K562 (cell line): ENCODE measurements around the gene SEBOX. TPM values are rescaled to one million over a fixed set of nuclear protein-coding genes. Genes with fewer than 3 reads are reported as not detected.

ENCODE experiments used
- ATF1 ChIP-seq, 2 experiments: fragments of 450-650 bp in 1 of 2; IDR thresholded peaks; 2 replicates each; pipeline ENCODE4 v1.6.1; 2016; ENCODE audit warnings: missing compliant biosample characterization in 1 of 2, missing genetic modification characterization in 1 of 2
- CREB1 ChIP-seq, 2 experiments: sonication (generic) in 1 of 2; formaldehyde crosslinking in 1 of 2; IDR thresholded peaks; 2 replicates each; pipeline versions ENCODE4 v1.6.1 to v1.8.0; 2012 to 2022; ENCODE audit warnings: inconsistent platforms in 1 of 2, mild to moderate bottlenecking in 1 of 2, missing genetic modification reagents in 1 of 2, moderate library complexity in 1 of 2
- CREM ChIP-seq: IDR thresholded peaks from 2 replicates; pipeline ENCODE4 v1.6.1; 2014; ENCODE audit warnings: antibody characterized with exemption, low read depth
- CTBP1 ChIP-seq: fragments of 450-650 bp; IDR thresholded peaks from 2 replicates; pipeline ENCODE4 v1.6.1; 2016; ENCODE audit warnings: borderline replicate concordance
- DIDO1 ChIP-seq: fragments of 450-650 bp; IDR thresholded peaks from 2 replicates; pipeline ENCODE4 v1.6.1; 2016; ENCODE audit warnings: low read depth, missing biosample characterization, missing genetic modification characterization
- HNRNPH1 ChIP-seq: fragments of 200-400 bp; formaldehyde crosslinking; optimal IDR thresholded peaks from 2 replicates; pipeline ENCODE3; 2017; ENCODE audit warnings: low read depth, mild to moderate bottlenecking, low read length, moderate library complexity
- KDM1A ChIP-seq, 2 experiments: fragments of 450-650 bp; IDR thresholded peaks; 2 replicates each; pipeline ENCODE4 v1.6.1; 2016; ENCODE audit warnings: mild to moderate bottlenecking in 2 of 2
- NBN ChIP-seq: fragments of 450-650 bp; IDR thresholded peaks from 2 replicates; pipeline ENCODE4 v1.6.1; 2016; ENCODE audit warnings: low read depth, mild to moderate bottlenecking
- NFRKB ChIP-seq: fragments of 450-650 bp; IDR thresholded peaks from 2 replicates; pipeline ENCODE4 v1.6.1; 2016; ENCODE audit warnings: low read depth
- POLR2H ChIP-seq: IDR thresholded peaks from 2 replicates; pipeline ENCODE4 v1.6.1; 2016; ENCODE audit warnings: missing genetic modification characterization, low read depth, mild to moderate bottlenecking, control low read depth, missing compliant biosample characterization, moderate library complexity
- PTTG1 ChIP-seq: fragments of 450-650 bp; IDR thresholded peaks from 2 replicates; pipeline ENCODE4 v1.6.1; 2016; ENCODE audit warnings: low read depth, mild to moderate bottlenecking, missing genetic modification characterization, missing compliant biosample characterization
- RBM15 ChIP-seq: fragments of 200-400 bp; formaldehyde crosslinking; IDR thresholded peaks from 2 replicates; pipeline ENCODE4 v1.6.1; 2018; ENCODE audit warnings: mild to moderate bottlenecking, low read length, moderate library complexity; ENCODE audit not compliant: insufficient read depth
- SMAD2 ChIP-seq: fragments of 150-350 bp; IDR thresholded peaks from 2 replicates; pipeline ENCODE4 v1.6.1; 2014; ENCODE audit warnings: low read depth, mild to moderate bottlenecking, low read length
- TAF7 ChIP-seq: fragments of 450-650 bp; IDR thresholded peaks from 2 replicates; pipeline ENCODE4 v1.6.1; 2016; ENCODE audit warnings: missing genetic modification characterization, missing compliant biosample characterization
- TEAD1 ChIP-seq, 2 experiments: fragments of 450-650 bp in 1 of 2; sonication (generic) in 1 of 2; formaldehyde crosslinking; IDR thresholded peaks; 2 replicates each; pipeline versions ENCODE4 v1.4.0 to v1.8.0; 2020 to 2022; ENCODE audit warnings: mild to moderate bottlenecking in 2 of 2, missing genetic modification reagents in 1 of 2
- THRAP3 ChIP-seq: fragments of 450-650 bp; IDR thresholded peaks from 2 replicates; pipeline ENCODE4 v1.6.1; 2016; ENCODE audit warnings: mild to moderate bottlenecking, inconsistent platforms, borderline replicate concordance
- XRCC3 ChIP-seq: fragments of 450-650 bp; IDR thresholded peaks from 2 replicates; pipeline ENCODE4 v1.6.1; 2017; ENCODE audit warnings: mild to moderate bottlenecking, moderate library complexity
- ZC3H8 ChIP-seq: fragments of 450-650 bp; IDR thresholded peaks from 2 replicates; pipeline ENCODE4 v1.6.1; 2017
- polyA plus RNA-seq, 8 experiments: library from polyadenylated mRNA; depleted of rRNA in 4 of 8; stranded (reverse) in 5 of 8; unstranded in 3 of 8; fragments of >200 nt; fragmentation: Nextera tagmentation in 2 of 8; fragmentation: Illumina TruSeq in 1 of 8; extraction: Ambion mirVana in 2 of 8; extraction: Trizol in 1 of 8; gene quantifications; 2 replicates each; pipeline versions ENCODE4 v1.2.1 to v1.2.3, GENCODE V29; 2011 to 2014; ENCODE audit warnings: inconsistent platforms in 1 of 8, missing spikeins in 1 of 8
- total RNA-seq, 7 experiments: library from RNA; depleted of rRNA in 6 of 7; stranded (reverse); fragments of >200 nt in 6 of 7; fragmentation: Illumina TruSeq in 2 of 7; extraction: Trizol in 2 of 7; gene quantifications; 2 replicates each; pipeline versions ENCODE4 v1.2.1 to v1.2.3, GENCODE V29; 2011 to 2021; ENCODE audit warnings: low replicate concordance in 1 of 7
- TF ChIP-seq, protein P1 (sequence below): fragments of 250-450 bp; sonication (Bioruptor Pico); IDR thresholded peaks from 2 replicates; pipeline ENCODE4 v1.8.0; 2022; ENCODE audit warnings: moderate library complexity, mild to moderate bottlenecking, inconsistent platforms
- TF ChIP-seq, protein P2 (sequence below): fragments of 450-650 bp; IDR thresholded peaks from 2 replicates; pipeline ENCODE4 v1.7.0; 2016; ENCODE audit warnings: borderline replicate concordance
- TF ChIP-seq, protein P3 (sequence below): fragments of 450-650 bp; formaldehyde crosslinking; IDR thresholded peaks from 2 replicates; pipeline ENCODE4 v1.4.0; 2020; ENCODE audit warnings: mild to moderate bottlenecking, mixed read lengths
- TF ChIP-seq, protein P4 (sequence below), 2 experiments: IDR thresholded peaks; 2 replicates each; pipeline ENCODE4 v1.6.1; 2011; ENCODE audit warnings: borderline replicate concordance in 1 of 2, control low read depth in 1 of 2, low read depth in 1 of 2, low read length in 1 of 2, mild to moderate bottlenecking in 1 of 2, mixed read lengths in 1 of 2, moderate library complexity in 1 of 2; ENCODE audit not compliant: insufficient read depth in 1 of 2, insufficient read length in 1 of 2, poor library complexity in 1 of 2, severe bottlenecking in 1 of 2; ENCODE audit errors: extremely low read depth in 1 of 2

Gene SEBOX
- total and polyA plus RNA-seq, 9 of the 15 experiments (the other 6 are each of a cell fraction or from before 2014, with no cell fraction given) = not detected

DNA sequence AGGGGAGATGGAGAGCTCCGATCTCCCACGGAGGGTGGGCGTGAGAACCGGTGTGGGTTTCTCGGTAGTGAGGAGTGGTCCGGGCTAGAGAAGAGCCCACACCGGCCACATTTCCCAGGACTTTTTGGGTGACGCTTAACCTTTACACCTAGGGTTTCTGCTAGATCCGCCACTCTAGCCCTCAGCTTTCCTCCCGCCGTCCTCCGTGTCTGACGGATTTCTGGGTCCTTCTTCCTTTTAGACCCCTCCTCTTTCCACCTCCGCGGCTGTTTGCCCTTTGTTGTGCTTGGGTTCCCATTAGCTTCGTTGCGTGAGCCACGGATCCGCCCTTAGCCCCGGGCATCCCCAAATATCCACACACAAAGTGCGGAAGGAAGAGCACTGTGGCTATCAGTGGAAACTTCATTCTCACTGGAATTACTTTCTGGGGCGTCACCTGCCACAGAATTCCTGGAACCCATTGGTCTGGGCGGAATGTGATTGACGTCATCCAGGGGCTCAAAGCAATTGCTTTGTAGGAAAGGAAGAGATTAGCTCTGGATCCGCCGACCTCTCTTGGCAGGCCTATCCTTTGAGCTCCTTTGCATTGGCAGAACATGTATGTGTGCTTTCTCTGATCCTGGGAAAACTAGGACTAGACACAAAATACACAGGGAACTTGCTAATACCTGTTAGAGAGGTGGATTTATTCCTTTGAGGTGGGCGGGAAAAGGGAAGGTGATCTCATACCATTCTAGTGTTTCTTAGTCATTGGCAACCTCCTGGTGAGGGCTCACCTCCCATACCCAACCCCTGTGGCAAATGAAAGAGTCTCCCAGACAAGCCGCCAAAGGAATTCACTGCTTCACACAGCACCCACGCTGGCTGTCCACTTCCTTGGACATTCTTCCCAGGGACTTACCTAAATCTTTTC, 28.8 kb downstream of the SEBOX start (continued):
- TF ChIP-seq, protein P1, sequence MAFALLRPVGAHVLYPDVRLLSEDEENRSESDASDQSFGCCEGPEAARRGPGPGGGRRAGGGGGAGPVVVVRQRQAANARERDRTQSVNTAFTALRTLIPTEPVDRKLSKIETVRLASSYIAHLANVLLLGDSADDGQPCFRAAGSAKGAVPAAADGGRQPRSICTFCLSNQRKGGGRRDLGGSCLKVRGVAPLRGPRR = no peak
- TF ChIP-seq SMAD2 (no peak), NBN (no peak), TAF7 (tag) (no peak), HNRNPH1 (no peak), THRAP3 (no peak), PTTG1 (tag) (no peak), CTBP1 (peak; percentile 53; the same call in 1 of the 2 replicates), DIDO1 (tag) (no peak), KDM1A (IDR thresholded peaks at IDR 0.05) (0 out of 4 replicates have a peak, but pooled peaks of 1 of the 2 experiments have one; percentile 25), ZC3H8 (no peak), CREM (peak; percentile 81), NFRKB (no peak), RBM15 (no peak), POLR2H (tag) (no peak), XRCC3 (no peak), ATF1 (CRISPR knock-in tag; IDR thresholded peaks at IDR 0.05) (no peak), ATF1 (tag; IDR thresholded peaks at IDR 0.05) (peak; percentile 45; the same call in 1 of the 2 replicates), CREB1 (IDR thresholded peaks at IDR 0.05) (no peak), CREB1 (CRISPR knock-in tag; IDR thresholded peaks at IDR 0.05) (no peak), TEAD1 (CRISPR knock-in tag; IDR thresholded peaks at IDR 0.05) (peak; percentile 59 to 72; a peak in 3 of 4 replicates)
- TF ChIP-seq, protein P2, sequence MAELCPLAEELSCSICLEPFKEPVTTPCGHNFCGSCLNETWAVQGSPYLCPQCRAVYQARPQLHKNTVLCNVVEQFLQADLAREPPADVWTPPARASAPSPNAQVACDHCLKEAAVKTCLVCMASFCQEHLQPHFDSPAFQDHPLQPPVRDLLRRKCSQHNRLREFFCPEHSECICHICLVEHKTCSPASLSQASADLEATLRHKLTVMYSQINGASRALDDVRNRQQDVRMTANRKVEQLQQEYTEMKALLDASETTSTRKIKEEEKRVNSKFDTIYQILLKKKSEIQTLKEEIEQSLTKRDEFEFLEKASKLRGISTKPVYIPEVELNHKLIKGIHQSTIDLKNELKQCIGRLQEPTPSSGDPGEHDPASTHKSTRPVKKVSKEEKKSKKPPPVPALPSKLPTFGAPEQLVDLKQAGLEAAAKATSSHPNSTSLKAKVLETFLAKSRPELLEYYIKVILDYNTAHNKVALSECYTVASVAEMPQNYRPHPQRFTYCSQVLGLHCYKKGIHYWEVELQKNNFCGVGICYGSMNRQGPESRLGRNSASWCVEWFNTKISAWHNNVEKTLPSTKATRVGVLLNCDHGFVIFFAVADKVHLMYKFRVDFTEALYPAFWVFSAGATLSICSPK = no peak
- TF ChIP-seq, protein P3, sequence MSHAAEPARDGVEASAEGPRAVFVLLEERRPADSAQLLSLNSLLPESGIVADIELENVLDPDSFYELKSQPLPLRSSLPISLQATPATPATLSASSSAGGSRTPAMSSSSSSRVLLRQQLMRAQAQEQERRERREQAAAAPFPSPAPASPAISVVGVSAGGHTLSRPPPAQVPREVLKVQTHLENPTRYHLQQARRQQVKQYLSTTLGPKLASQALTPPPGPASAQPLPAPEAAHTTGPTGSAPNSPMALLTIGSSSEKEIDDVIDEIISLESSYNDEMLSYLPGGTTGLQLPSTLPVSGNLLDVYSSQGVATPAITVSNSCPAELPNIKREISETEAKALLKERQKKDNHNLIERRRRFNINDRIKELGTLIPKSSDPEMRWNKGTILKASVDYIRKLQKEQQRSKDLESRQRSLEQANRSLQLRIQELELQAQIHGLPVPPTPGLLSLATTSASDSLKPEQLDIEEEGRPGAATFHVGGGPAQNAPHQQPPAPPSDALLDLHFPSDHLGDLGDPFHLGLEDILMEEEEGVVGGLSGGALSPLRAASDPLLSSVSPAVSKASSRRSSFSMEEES (CRISPR knock-in tag) = no peak
- TF ChIP-seq, protein P4, sequence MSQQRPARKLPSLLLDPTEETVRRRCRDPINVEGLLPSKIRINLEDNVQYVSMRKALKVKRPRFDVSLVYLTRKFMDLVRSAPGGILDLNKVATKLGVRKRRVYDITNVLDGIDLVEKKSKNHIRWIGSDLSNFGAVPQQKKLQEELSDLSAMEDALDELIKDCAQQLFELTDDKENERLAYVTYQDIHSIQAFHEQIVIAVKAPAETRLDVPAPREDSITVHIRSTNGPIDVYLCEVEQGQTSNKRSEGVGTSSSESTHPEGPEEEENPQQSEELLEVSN (IDR thresholded peaks at IDR 0.05; ENCODE audit: borderline replicate concordance in 1 of 2, extremely low read depth in 1 of 2, insufficient read depth in 1 of 2, insufficient read length in 1 of 2, low read depth in 1 of 2, low read length in 1 of 2, poor library complexity in 1 of 2, severe bottlenecking in 1 of 2) = peak in 1 of 2 experiments; percentile 20
